Activated T-cell treated with anti-CD3 and anti-CD28 coated beads, Interleukin-2, amount 50 U/mL, for 1 hour (primary cell): Measurements from ENCODE around the gene PCDHA1.

Experiments used
- DNase-seq: peaks from one replicate; pipeline ENCODE4 v3.0.0-alpha.2; 2020

PCDHA1 gene

DNA sequence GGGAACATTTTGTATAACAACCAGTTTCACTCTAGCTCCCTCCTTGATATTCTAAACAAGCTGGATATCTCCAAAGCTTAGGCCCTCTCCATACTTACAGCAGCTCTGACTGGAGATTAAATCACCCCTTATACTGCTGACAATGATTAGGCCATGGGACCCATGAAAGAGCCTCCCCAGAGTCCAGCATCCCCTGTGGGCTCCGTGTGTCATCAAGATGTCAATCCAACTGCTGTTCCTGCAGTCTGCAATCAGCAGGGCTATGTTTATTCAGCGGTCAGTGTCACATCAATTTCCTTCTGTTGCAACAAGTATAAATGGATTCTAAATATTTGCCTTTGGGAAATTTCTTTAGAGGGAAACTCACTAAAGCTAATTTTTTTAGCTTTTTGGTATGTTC, 206.9 kb downstream of the PCDHA1 start:
- no peak for DNase-seq

- DNase-seq, result no peak
Observed at GRCh38 chr5:140996060-140996459, 210.1 kb downstream of the PCDHA1 start.

GRCh38 chr5:140998921-140999410, 213.0 kb downstream of the PCDHA1 start:
- DNase-seq, result no peak

GRCh38 chr5:141001446-141001843, 215.5 kb downstream of the PCDHA1 start:
- DNase-seq, result no peak

DNA sequence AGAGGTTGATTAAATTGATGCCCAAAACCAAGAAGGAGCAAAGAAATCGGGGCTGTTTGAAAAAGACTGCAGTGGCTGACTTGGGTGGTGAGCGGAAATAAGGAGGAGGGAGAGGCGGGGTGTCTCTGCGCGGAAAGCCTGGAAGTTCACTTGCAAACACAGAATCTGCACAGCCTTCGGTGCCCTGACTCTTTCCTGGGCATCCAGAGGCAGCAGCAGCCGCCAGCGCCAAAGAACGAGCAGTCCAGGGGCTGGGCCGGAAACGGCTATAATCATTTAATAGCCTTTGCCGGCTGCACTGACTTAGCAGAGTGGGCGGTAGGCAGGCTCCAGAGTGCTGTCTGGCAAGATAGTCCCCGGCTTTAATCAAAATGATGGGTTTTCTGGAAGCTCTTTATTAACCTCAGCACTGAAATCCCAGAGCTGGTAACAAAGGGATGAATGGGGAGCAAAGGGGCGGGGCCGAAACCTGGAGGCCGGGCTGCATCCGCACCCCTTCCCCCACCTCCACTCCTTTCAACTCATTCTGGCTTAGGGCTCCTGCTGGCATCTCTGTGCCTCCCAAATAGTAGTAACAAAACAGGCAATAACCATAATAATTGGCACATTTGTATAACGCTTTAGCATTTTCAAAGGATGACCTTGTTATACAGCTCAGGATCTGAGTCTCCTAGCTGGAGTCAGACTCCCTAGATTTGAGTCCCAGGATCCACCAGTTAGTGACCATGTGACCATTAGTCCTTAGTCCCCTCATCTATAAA, 216.1 kb downstream of the PCDHA1 start:
- DNase-seq, result no peak

DNA sequence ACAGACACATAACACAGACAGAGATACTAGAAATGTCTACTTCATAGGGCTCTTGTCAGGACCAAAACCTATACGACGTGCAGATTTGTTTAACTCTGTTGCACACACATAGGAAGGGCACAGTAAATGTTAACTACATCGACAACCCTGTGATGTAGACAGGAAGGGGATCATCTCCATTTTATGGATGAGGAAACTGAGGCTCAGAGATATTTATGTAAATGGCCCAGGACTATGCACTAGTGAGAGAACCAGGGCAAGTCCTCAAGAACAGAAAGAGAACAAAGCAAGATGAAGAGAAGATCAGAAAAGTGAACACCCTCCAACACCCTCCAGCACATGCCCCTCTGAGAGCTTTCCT, 216.6 kb downstream of the PCDHA1 start:
- no peak for DNase-seq

- no peak for DNase-seq
Observed at GRCh38 chr5:141003031-141003430, 217.1 kb downstream of the PCDHA1 start.

DNA sequence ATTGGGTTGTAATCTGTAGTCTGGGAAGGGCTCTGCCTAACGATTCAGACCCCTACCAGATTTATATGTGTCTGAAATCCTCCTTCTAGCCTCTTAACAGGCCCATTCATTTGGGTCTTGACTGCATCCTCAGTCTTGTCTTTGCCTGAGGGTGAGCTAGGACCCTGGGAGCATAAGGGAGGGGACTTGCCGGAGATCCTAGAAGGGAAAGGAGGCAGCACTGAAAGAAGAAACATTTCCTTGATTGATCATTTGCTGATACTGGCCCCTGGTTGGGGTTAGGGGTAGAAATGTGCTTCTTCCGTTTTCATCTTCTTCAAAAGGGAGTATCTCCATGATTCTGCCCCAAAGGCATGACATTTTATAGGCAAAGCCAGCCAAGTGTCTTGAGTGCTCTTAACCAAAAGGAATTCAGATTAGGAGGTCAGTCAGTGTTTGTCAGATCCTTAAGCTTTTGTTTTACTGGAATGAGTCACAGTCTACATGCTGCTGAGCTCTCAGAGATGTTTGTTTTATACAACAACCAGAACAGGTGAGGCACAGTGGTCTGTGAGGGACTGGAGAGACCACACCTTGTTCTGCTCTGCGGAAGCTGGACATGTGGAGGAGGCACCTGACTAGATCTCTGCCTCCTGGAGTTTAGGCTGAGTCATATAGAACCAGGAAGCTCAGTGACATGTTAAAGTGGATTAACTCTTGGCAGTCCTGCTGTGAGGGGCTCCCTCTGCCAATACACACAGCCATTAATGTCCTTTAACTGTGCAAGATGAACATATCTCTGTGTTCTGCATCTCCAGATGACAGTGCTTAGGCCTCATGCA, 218.1 kb downstream of the PCDHA1 start:
- DNase-seq, result no peak

- no peak for DNase-seq
Observed at GRCh38 chr5:141007791-141008190, 221.9 kb downstream of the PCDHA1 start.

- DNase-seq, result no peak
Observed at GRCh38 chr5:141010047-141010793, 224.3 kb downstream of the PCDHA1 start.

- no peak for DNase-seq
Observed at GRCh38 chr5:141017943-141018342, 232.0 kb downstream of the PCDHA1 start.

GRCh38 chr5:141022384-141022783, 236.4 kb downstream of the PCDHA1 start:
- no peak for DNase-seq

GRCh38 chr5:141031006-141031405, 245.1 kb downstream of the PCDHA1 start:
- no peak for DNase-seq

- no peak for DNase-seq
Observed at GRCh38 chr5:141032626-141033025, 246.7 kb downstream of the PCDHA1 start.

DNA sequence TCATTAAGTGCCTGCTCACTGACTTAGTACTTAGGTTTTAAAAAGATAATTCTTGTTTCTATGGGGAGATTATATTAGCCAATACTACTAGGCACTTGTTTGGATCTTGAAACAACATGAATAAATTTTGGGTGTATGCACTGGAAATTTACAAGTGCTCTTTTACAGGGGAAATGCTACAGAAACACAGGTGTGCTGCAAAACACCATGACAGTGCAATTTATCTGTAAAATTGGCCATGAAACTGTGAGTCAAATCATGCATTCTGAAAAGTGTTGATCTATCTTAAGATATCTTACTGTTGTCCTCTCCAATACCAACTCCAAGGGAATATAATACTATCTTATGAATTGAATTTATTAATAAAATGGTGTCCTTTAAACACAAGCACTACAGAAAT, 253.1 kb downstream of the PCDHA1 start:
- no peak for DNase-seq

DNA sequence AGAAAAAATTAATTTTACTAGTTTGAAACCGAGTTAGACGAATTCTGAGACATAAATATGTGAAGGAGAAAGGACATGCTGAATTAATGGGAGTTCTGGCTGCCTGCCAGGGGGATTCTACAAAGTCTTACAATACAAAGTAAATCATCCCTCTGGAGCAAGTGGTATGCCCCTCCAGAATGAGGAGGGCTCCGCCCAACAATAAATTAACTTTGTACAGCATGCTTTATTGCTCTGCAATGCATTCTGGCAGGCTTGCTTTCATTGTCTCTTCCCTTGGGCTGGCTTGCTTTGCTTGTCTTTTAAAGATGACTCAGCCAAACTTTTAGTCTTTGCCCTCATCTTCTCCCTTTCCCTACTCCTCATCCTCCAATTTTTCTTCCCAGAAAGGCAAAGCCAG, 253.6 kb downstream of the PCDHA1 start:
- no peak for DNase-seq

- no peak for DNase-seq
Observed at GRCh38 chr5:141040093-141040770, 254.3 kb downstream of the PCDHA1 start.

DNA sequence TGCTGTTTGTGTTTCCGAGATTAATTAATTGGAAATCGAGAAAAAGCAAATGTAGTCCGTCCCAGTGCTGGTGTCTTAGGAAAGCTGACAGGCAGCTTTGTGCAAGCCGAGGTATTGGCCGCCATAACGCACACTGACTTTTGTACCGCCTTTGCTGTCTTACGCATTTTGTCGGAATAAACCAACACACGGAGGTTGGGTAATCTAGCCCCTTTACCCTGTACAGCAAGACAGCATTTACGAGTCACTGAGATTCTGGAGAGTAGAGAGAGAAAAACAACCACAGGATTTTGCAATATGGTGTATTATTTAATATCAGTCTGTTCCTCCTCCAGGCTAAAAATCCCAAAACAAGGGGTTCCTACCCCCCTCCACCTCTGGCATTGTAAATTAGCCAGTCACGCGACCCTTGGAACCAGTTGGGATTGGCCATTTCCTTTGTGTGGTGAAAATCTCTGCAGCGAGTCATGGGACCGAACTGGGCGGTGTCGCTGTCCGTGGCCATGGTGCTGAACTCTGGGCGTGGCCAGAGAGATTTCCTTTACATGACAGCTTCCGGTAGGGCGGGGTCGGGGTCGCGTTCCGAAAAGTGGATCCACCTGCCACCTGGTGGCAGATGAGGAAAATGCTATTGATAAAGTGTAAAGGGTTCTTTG, 255.0 kb downstream of the PCDHA1 start:
- peak; percentile 54 for DNase-seq

DNA sequence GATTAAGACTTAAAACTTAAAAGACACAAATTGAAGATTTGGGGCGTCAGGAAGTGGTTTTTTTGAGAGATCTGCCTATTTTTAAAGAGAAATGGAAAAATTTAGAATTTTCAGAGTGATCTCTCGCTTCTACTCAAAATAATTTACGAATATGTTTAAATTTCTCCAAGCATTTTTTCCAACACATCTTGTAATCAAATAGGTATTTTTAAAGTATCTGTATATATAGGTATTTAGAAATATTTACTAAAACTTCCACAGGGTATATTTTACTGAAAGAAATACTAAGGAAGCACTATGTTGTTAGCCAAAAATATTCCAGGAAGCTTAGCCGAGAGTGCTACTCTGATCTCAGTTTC, 255.5 kb downstream of the PCDHA1 start:
- DNase-seq, result no peak

DNA sequence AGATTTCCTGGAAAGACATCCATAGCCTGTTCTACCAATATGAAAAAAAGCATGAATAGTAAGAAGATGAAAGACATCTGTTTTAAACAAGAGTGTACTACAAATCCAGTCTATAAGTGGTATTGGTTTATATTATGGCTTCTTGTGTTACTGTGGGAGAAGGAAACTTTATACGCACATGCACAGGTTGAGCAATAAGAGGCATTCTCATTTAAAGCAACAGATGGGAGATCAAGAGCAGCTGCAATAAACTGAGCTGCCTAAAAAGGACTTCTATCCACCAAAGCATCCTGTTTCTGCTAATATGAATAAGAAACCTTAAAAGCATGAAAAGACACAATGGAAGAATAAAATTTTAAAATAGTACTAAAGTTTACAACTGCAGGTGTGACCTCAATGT, 256.6 kb downstream of the PCDHA1 start:
- no peak for DNase-seq

DNA sequence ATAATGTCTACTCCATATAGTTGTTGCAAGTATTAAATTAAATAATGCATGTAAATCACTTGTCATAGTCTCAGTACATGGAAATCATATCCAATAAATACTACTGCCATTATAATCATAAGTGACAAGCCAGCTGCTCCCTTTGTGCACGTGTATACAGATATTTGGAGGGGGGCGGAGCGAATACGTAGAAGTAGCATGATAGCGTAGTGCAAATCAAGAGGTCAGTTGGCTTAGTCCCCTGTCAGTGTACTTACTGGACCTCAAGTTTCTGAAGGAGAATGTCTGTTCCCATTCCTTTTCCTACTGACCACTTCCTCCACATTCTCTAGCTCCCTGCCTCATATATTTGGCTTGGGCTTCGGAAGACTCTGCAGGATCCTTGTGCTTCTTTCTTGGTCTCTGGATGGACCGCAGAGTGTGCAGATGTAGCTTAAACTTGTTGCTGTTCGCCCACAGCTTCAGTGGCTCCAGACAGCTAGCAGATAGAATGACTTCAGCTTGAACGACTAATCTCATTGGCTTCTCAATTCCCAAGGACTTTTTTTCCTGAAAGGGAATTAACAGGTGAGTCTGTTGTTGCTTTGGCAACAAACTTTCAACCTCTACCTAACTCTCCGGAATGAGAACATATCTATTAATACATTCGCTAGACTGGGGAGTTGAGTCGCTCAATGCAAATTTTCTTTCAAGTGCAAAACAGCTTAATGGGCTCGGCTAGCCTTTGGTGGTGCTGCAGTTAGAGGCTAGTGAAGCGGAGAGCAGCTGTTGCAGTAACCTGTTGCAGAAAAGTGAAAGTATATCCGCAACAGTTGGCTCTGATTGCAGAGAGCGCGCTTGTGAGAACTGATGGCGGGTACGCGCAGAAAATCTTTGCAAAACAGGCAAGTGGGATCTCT, 264.9 kb downstream of the PCDHA1 start, which contains the start of gene PCDHB1:
TSS of gene PCDHB1 (plus strand) at position 753 of the 899 bp plus-strand sequence. CDS start at position 850, 97 bp downstream.
- no peak for DNase-seq
